SH-SY5Y (cell line): ENCODE measurements around the gene KRT15.

Experiments used
- GATA2 ChIP-seq: IDR thresholded peaks from 2 replicates; pipeline ENCODE4 v1.6.1; 2011; ENCODE audit warnings: mild to moderate bottlenecking, low read depth, low read length
- GATA3 ChIP-seq: IDR thresholded peaks from 2 replicates; pipeline ENCODE4 v1.6.1; 2011; ENCODE audit warnings: low read depth, mild to moderate bottlenecking, low read length, moderate library complexity

Gene KRT15

DNA sequence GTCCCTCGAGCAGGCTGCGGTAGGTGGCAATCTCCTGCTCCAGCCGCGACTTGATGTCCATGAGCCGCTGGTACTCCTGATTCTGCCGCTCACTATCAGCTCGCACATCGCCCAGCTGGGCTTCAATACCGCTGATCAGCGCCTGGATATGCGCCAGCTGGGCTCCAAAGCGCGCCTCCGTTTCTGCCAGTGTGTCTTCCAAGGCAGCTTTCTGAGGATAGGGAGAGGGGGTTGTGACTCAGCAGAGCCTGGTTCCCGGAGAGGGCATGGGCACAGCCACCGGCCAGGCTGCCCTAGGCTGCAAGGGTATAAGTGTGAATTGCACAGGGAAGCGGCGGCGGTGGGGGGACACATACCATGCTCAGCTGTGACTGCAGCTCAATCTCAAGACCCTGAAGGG, 5.1 kb upstream of the KRT15 start:
- TF ChIP-seq GATA3 = peak; percentile 95; the same call in 1 of the 2 replicates
- peak; percentile 100 for TF ChIP-seq GATA2

- TF ChIP-seq GATA2 (no peak), GATA3 (no peak)
These were observed 4.5 kb upstream of the KRT15 start for GRCh38 chr17:41523225-41523593.

DNA sequence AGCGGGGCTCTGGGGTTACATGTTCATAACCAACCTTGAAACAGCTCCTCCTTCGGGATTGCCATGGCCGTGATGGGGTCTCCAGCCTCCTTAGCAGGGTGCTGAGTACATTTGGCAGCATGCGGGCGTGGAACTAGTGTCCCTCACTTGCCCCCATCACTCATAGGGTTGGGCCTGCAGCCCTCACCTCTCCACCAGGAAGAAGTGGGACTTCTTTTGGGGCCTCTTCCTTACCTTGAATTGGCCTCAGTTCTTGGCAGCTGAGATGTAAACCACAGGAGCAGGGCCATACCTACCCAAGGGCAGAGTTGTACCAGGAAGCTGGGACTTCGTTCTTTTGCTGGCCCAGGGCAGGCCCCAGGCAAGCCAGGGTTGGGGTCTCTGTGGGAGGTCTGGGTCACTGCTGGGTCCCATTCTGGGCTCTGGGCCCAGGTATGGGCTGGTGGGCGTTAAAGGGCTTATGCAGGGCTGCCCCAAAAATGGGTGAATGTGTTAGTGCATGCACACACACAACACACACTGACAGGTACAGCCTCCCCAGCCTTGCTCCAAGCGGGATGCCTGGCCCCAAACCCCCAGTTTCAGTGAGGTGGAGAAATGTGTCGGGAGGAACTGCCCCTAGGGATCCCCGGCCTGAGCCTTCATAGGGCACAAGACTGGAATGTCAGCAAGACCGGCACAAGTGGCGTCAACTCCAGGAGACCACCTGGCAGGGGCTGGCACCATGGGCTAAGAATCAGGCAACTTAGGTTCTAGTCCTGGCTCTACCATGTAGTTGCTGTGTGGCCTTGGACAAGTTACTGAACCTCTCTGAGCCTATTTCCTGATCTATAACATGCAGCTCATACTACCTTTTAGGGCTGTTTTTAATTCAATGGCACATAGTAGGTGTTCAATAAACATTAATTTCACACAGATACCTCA, 3.9 kb upstream of the KRT15 start:
- TF ChIP-seq GATA2 = no peak
- no peak for TF ChIP-seq GATA3

DNA sequence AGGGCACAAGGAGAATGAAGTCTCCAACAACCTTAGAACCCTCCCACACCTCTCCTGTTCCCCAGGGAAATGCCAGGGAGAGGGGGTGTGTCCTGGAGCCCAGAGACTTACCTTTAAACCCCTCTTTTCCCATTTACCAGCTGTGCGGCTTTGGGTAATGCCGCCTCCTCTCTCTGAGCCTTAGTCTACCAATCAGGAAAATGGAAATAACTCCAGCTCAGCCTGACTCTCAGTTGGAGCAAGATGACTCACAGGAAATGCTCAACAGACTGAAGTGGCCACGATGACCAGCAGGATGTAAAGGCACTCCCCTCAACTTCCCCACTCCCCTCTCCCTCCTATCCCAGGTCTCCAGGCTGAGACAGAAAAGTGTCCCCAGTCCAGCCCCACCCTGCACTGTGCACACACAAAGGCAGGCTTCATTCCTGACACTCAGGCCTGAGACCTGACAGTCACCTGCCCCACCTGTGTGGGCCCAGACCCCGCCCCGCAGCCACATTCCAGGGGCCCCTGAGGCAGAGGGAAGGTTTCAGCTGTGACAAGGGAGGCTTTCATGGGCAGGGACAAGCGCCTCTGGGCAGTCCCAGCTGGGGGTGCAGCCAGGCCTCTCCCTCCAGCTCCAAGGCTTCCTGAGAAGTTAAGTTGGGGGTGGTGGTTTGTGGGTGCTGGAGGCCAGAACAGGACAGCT, 3.0 kb upstream of the KRT15 start:
- TF ChIP-seq GATA2 = no peak
- no peak for TF ChIP-seq GATA3

GRCh38 chr17:41520821-41521521, 2.3 kb upstream of the KRT15 start:
- no peak for TF ChIP-seq GATA3
- peak; percentile 67 for TF ChIP-seq GATA2

GRCh38 chr17:41519501-41520224, 973 bp upstream of the KRT15 start:
- no peak for TF ChIP-seq GATA3
- TF ChIP-seq GATA2 = no peak

DNA sequence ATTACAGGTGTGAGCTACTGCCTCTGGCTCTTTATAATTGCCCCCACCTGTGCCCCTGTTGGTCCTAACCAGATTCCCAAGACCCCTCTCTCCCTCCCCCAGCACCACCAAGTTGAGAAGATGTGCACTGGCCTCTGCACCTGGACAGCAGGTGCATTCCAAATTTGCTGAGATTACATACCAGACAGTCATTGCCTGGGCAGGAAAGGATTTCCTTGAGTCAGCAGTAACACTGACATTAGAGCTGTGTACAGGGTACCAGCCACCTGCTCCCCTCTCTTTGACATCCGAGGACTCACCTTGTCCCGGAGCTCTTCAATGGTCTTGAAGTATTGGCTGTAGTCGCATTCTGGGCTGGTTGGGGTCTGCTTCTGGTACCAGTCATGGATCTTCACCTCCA, 659 bp downstream of the KRT15 start:
- no peak for TF ChIP-seq GATA3

DNA sequence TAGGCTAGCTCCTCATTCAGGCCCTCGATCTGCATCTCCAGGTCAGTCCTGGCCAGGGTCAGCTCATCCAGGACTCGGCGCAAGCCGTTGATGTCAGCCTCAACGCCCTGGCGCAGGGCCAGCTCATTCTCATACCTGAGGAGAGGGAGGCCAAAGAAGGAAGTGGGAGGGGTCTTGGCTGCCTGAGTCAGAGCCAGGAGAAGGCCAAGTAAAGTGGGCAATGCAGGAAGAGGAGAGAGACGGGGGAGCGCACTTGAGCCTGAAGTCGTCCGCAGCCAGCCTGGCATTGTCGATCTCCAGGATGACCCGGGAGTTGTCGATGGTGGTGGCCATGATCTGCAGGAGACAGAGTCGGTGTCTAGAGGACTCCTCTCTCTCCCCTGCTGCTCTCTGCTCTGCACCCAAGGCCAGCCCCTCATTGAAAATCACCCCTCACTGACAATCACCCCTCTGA, 1.8 kb downstream of the KRT15 start:
- no peak for TF ChIP-seq GATA3
- no peak for TF ChIP-seq GATA2

DNA sequence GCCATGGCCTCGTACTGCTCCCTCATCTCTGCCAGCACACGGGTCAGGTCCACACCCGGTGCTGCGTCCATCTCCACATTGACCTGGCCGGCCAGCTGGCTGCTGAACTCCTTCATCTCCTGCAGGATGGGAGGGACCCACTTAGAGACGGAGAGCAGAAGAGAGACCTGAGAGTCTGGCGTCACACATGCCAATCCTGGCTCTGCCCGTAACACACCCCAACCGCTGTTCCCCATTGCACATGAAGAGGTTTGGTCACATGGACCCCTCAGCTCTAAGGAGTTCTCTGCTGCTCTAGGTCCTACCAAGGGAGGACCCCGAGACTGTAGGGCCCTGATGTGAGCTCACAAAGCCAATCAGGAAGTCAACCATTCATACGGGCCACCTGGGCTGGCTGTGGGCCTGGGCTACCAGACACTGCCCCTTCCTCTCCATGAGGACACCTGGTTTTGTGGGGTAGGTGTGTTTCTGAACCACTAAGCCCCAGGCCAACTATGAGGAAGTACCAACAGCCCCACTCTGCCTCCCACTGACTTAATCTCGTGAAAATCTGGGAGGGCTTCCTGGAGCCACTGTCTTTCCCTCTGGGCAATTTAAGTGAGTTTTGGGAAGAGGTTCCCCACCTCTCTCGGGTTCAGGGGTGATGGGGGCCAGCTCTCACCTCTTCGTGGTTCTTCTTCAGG, 2.4 kb downstream of the KRT15 start:
- TF ChIP-seq GATA3 (no peak), GATA2 (no peak)

GRCh38 chr17:41513168-41513547, 5.5 kb downstream of the KRT15 start:
- no peak for TF ChIP-seq GATA3

GRCh38 chr17:41512546-41513167, 6.0 kb downstream of the KRT15 start:
- TF ChIP-seq GATA3 (no peak), GATA2 (no peak)

GRCh38 chr17:41511716-41512115, 7.0 kb downstream of the KRT15 start:
- TF ChIP-seq GATA3 (no peak), GATA2 (no peak)

GRCh38 chr17:41511116-41511515, 7.6 kb downstream of the KRT15 start:
- no peak for TF ChIP-seq GATA2
- no peak for TF ChIP-seq GATA3
